Activated CD4-positive, alpha-beta T cell treated with anti-CD3 and anti-CD28 coated beads, Interleukin-2, amount 50 U/mL, for 16 hours (primary cell): ENCODE results near the gene ELANE.

Source experiments
- DNase-seq: peaks from one replicate; pipeline ENCODE4 v3.0.0-alpha.2; 2020

ELANE gene

DNA sequence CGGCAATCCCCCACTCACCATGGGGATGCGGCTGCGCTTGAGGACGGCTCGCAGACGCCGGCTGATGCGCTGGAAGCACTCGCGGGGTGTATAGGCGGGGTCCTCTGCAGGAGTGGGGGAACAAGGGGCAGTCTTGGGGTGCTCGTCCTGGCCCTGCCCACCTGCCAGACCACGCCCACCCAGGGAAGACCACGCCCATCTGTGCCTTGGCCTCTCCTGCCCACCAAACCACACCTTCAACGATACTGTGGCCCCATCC, 47.9 kb downstream of the ELANE start:
- DNase-seq: no peak

DNA sequence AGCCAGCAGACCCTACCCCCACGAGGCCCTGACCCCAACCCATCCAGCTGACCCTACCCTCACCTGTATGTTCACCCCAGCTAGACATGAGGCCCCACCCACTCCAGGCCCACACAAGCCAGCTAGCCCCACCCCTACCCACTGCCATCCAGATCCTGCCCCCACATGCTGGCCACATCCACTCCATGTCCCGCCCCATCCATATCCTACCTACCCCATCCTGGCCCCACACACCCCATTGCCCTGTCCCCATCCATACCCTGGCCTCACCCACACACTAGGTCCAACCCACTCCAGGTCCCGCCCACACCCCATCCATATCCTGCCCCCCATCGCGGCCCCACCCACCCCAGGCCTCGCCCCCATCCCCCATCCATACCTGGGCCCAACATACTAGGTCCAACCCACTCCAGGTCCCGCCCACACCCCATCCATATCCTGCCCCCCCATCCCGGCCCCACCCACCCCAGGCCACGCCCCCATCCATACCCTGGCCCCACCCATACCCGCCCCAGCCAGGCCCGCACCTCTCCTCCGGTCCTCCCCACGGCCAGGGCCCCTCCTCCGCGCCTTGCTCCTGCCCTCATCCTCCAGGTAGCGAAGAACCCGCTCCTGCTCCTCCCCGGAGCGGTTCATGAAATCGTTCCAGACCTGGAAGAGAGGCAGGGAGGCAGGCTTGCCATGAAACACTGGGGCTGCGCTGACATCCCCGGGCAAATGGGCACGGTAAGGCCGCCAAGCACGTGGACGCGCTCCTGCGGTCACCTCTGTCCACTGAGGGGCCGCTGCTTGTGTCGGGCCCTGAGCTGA, 48.4 kb downstream of the ELANE start:
- DNase-seq: no peak

DNA sequence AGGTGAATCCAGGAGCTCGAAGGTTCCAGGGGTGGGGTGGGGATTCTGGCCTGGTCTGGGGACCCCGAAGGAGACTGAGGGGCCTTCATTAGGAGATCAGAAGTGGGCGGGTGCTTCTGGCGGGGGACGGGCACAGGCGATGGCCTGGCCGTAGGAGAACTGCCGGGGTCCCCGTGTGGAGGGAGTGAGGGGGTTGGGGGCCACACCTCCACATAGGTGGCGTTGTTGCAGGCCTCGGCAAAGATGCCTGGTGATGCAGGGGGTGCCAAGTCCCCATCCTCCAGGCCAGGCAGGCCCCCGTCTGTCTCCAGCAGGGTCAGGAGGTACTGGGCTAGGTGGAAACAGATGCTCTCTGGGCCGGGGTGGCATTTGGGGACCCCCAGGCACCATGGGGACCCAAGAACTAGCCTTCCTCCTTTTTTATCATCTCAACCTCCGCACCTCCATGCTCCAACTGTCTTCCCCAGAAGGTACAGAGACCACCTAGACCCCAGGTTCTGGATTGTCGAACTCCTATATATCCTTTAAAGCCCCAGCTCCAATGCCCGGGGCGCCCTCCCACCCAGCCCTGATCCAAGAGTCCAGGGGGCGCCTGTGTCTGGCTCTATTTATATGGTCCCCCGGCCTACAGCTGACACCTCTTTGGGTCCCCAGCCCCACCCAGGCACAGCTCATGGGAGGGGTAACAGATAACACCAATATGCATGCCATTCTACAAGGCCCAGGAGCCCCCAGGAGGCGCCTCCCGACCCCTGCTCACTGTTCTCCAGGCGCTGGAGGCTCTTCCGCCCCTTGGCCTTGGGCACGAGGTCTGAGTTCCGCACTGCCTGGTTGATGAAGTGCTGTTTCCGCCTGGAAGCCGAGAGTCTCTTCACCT, 49.4 kb downstream of the ELANE start:
- DNase-seq: no peak

DNA sequence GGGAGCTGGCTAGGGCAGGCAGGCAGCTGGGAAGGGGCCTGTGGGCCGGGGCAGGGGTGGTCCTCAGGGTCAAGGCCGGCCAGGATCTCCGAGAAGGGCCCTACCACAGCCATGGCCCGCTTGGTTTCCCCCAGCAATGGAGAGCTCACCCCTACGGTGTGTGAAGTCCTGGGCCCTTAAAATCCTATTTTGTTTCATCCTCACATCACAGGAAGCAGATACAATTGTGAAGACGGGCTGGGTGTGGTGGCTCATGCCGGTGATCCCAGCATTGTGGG, 49.9 kb downstream of the ELANE start:
- no peak for DNase-seq

DNA sequence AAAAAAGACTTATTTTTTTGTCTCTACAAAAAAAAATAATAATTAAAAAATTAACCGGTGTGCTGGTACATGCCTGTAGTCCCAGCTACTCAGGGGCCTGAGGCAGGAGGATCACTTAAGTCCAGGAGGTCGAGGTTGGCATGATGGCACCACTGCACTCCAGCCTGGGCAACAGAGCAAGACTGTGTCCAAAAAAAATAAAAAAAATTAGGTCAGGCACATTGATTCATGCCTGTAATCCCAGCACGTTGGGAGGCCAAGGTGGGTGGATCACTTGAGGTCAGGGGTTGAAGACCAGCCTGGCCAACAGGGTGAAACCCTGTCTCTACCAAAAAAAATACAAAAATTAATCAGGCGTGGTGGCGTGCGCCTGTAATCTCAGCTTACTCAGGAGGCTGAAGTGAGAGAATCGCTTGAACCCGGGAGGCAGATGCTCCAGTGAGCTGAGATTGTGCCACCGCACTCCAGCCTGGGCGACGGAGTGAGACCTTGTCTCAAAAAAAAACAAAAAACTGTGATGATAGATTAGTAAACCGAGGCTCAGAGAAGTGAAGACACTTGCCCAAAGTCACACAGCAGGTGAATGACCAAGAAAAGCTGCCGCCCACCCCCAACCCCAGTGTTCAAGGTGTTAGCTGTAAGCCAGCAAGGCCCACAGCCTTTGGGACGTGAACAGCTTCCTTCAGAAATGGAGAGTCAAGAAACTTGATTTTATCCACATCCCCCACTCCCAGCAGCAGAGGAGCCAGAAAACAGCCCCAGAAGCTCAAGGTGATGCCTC, 50.5 kb downstream of the ELANE start:
- DNase-seq: no peak

DNA sequence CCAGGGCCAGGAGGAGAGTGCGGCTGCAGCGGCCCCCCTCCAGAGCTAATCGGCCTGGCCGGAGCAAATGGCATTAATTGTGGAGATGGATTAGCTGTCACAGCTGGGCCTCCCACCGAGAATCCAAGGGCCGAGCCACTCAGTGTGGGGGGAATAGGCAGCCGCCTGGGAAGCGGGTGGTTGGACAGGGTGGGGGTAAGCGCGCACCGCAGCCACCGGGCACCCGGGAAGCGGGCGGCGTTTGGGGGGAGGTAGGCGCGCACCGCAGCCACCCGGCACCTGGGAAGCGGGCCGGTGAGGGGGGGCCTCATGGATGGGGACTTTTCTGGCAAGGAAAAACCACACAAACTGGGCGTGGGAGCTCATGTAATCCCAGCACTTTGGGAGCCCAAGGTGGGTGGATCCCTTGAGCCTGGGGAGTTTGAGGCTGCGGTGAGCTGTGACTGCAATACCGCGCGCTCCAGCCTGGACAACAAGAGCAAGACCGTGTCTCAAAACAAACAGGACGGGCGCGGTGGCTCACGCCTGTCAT, 51.2 kb downstream of the ELANE start:
- no peak for DNase-seq

DNA sequence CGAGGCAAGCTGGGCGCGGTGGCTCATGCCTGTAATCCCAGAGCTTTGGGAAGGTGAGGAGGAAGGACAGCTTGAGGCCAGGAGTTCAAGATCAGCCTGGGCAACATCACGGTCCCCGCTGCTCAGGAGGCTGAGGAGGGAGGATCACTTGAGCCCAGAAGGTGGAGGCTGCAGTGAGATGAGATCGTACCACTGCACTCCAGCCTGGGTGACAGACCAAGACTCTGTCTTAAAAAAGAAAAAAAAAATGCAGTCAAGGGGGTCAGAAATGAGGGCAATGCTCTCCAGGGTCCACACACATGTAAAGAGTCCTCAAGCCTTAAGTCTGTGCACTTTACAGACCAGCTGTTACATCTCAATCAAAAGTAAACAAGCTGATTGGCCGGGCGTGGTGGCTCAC, 52.4 kb downstream of the ELANE start:
- no peak for DNase-seq
